ENCODE measurements around the gene MMADHC.

MMADHC gene

GRCh38 chr2:149559341-149560068 is 28.1 kb downstream of the MMADHC start:
- no peak for DNase-seq (ENCODE audit: low read depth in 1 of 2, low spot score in 1 of 2)

- DNase-seq (ENCODE audit: low read depth in 1 of 2, low spot score in 1 of 2): no peak
Measured at GRCh38 chr2:149556452-149556851, 31.1 kb downstream of the MMADHC start.

GRCh38 chr2:149552830-149553229 is 34.7 kb downstream of the MMADHC start:
- DNase-seq (ENCODE audit: low read depth in 1 of 2, low spot score in 1 of 2): no peak

- DNase-seq (ENCODE audit: low read depth in 1 of 2, low spot score in 1 of 2): no peak
Measured at GRCh38 chr2:149552226-149552625, 35.3 kb downstream of the MMADHC start.

- no peak for DNase-seq (ENCODE audit: low read depth in 1 of 2, low spot score in 1 of 2)
Measured at GRCh38 chr2:149544692-149545091, 42.9 kb downstream of the MMADHC start.

GRCh38 chr2:149543845-149544244 is 43.7 kb downstream of the MMADHC start:
- DNase-seq (ENCODE audit: low read depth in 1 of 2, low spot score in 1 of 2): no peak

- no peak for DNase-seq (ENCODE audit: low read depth in 1 of 2, low spot score in 1 of 2)
Measured at GRCh38 chr2:149540138-149540537, 47.4 kb downstream of the MMADHC start.

- DNase-seq (ENCODE audit: low read depth in 1 of 2, low spot score in 1 of 2): no peak
Measured at GRCh38 chr2:149538138-149538833, 49.3 kb downstream of the MMADHC start.

GRCh38 chr2:149537092-149537726 is 50.4 kb downstream of the MMADHC start:
- DNase-seq (ENCODE audit: low read depth in 1 of 2, low spot score in 1 of 2): no peak

- DNase-seq (ENCODE audit: low read depth in 1 of 2, low spot score in 1 of 2): no peak
Measured at GRCh38 chr2:149536649-149537048, 50.9 kb downstream of the MMADHC start.

GRCh38 chr2:149534674-149535073 is 52.9 kb downstream of the MMADHC start:
- DNase-seq (ENCODE audit: low read depth in 1 of 2, low spot score in 1 of 2): no peak

GRCh38 chr2:149528983-149529382 is 58.6 kb downstream of the MMADHC start:
- DNase-seq (ENCODE audit: low read depth in 1 of 2, low spot score in 1 of 2): no peak

- DNase-seq (ENCODE audit: low read depth in 1 of 2, low spot score in 1 of 2): no peak
Measured at GRCh38 chr2:149527998-149528755, 59.4 kb downstream of the MMADHC start.

GRCh38 chr2:149526689-149527088 is 60.9 kb downstream of the MMADHC start:
- DNase-seq (ENCODE audit: low read depth in 1 of 2, low spot score in 1 of 2): no peak

GRCh38 chr2:149525323-149525722 is 62.3 kb downstream of the MMADHC start:
- DNase-seq (ENCODE audit: low read depth in 1 of 2, low spot score in 1 of 2): no peak
